Peyer's patch (tissue), 4 donors: ENCODE results near the gene GPT2. TPM values are rescaled to one million over a fixed set of nuclear protein-coding genes. Genes with fewer than 3 reads are reported as not detected.

Experiments
- DNase-seq, 3 donors: peaks; one replicate each; pipeline ENCODE4 v3.0.0-alpha.2; 2017 to 2019
- H3K27ac ChIP-seq, 4 donors: fragments of 200-600 bp; sonication (generic); one replicate each; pipeline ENCODE4 v1.5.1; 2016 to 2019
- H3K27me3 ChIP-seq, 2 donors: fragments of 200-600 bp; sonication (generic); one replicate each; pipeline ENCODE4 v1.5.1; 2019
- H3K36me3 ChIP-seq, 3 donors: fragments of 200-600 bp; sonication (generic); one replicate each; pipeline ENCODE4 v1.5.1; 2016 to 2019
- H3K4me1 ChIP-seq, 4 donors: fragments of 200-600 bp; sonication (generic); one replicate each; pipeline ENCODE4 v1.5.1; 2016 to 2019
- H3K4me3 ChIP-seq, 4 donors: fragments of 200-600 bp; sonication (generic); 1 replicate in 3 of 4; 2 replicates in 1 of 4; pipeline ENCODE4 v1.5.1; 2016 to 2019; ENCODE audit warnings: mild to moderate bottlenecking in 1 of 4
- H3K9me3 ChIP-seq, 4 donors: fragments of 200-600 bp; sonication (generic); one replicate each; pipeline ENCODE4 v1.5.1; 2016 to 2019; ENCODE audit warnings: mild to moderate bottlenecking in 1 of 4
- POLR2A ChIP-seq, 2 donors: fragments of 450-650 bp; IDR thresholded peaks; one replicate each; pipeline ENCODE4 v1.5.1; 2017; ENCODE audit warnings: antibody characterized with exemption in 2 of 2, mild to moderate bottlenecking in 2 of 2, moderate library complexity in 2 of 2
- total RNA-seq, 4 donors: library from RNA; depleted of rRNA; stranded (reverse); fragments of >200 nt; gene quantifications; one replicate each; pipeline ENCODE4 v1.1.0, GENCODE V29; 2016
- TF ChIP-seq, protein P1 (sequence below), 6 experiments: fragments of 450-650 bp in 4 of 6; fragments of 200-600 bp in 2 of 6; sonication (generic) in 1 of 6; IDR thresholded peaks; one replicate each; pipeline ENCODE4 v1.5.1; 2017 to 2019; ENCODE audit warnings: antibody characterized with exemption in 6 of 6, mild to moderate bottlenecking in 3 of 6, moderate library complexity in 1 of 6

The GPT2 gene
- total RNA-seq, 4 donors from 2014 or later: 9.6 to 23.1 (median 18.2) TPM

DNA sequence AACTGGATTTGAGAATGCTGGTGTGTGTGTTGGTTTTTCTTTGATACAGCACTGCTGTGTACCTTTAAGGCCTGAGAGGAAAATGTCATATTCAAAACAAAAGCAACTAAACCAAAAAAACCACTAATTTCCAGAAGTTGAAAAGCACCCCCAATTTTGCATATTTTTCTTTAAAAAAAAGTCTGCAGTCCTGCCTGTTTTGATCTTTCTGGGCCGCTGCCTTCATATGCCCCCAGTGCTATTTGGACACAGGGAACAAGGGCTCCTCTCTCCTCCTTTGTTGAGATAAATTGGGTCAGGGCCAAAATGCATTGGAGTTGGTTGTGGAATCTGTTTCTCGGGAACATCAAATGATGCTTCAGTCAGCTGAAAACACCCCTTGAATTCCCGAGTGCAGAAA lies 26.9 kb downstream of the GPT2 start:
- H3K9me3 ChIP-seq: peaks cover 0 to 4% (median 0%) of the 10 kb centered on the region in 4 donors
- no peaks in the 10 kb centered on the region for H3K36me3 ChIP-seq
- TF ChIP-seq, protein P1, sequence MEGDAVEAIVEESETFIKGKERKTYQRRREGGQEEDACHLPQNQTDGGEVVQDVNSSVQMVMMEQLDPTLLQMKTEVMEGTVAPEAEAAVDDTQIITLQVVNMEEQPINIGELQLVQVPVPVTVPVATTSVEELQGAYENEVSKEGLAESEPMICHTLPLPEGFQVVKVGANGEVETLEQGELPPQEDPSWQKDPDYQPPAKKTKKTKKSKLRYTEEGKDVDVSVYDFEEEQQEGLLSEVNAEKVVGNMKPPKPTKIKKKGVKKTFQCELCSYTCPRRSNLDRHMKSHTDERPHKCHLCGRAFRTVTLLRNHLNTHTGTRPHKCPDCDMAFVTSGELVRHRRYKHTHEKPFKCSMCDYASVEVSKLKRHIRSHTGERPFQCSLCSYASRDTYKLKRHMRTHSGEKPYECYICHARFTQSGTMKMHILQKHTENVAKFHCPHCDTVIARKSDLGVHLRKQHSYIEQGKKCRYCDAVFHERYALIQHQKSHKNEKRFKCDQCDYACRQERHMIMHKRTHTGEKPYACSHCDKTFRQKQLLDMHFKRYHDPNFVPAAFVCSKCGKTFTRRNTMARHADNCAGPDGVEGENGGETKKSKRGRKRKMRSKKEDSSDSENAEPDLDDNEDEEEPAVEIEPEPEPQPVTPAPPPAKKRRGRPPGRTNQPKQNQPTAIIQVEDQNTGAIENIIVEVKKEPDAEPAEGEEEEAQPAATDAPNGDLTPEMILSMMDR (IDR thresholded peaks at IDR 0.05): no peak
- no peak for TF ChIP-seq POLR2A (IDR thresholded peaks at IDR 0.05)
- no peaks in the 10 kb centered on the region for H3K4me1 ChIP-seq
- H3K27ac ChIP-seq: peak overlapping the region in 1 of 4 donors; percentile 60
- H3K4me3 ChIP-seq: no peak overlapping the region
- no peaks in the 10 kb centered on the region for H3K27me3 ChIP-seq
- peak in 1 of 3 donors; percentile 47 for DNase-seq

DNA sequence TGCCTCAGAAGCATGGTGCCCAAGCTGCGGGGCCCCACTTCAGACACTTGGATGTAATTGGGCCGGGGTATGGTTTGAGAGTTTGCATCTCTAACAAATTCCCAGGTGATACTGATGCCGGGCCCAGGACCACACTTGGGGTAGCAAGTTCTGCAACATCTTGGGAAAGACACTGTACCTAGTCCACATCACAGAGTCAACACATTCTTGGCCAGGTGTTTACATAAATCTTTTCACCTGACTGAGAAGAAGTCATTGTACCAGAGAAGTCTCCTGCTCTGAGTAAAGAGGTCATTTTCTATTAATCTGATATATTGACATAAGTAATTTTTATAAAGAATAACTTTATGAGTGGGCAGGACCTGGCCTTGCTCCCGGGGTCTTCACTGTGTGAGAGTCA lies 27.5 kb downstream of the GPT2 start:
- no peaks in the 10 kb centered on the region for H3K36me3 ChIP-seq
- peaks cover 0 to 4% (median 0%) of the 10 kb centered on the region in 4 donors for H3K9me3 ChIP-seq
- no peak overlapping the region for H3K4me3 ChIP-seq
- H3K27me3 ChIP-seq: no peaks in the 10 kb centered on the region
- no peak for TF ChIP-seq POLR2A (IDR thresholded peaks at IDR 0.05)
- TF ChIP-seq, protein P1 (IDR thresholded peaks at IDR 0.05): no peak
- H3K4me1 ChIP-seq: no peaks in the 10 kb centered on the region
- DNase-seq: no peak
- peak overlapping the region in 1 of 4 donors; percentile 14 for H3K27ac ChIP-seq

DNA sequence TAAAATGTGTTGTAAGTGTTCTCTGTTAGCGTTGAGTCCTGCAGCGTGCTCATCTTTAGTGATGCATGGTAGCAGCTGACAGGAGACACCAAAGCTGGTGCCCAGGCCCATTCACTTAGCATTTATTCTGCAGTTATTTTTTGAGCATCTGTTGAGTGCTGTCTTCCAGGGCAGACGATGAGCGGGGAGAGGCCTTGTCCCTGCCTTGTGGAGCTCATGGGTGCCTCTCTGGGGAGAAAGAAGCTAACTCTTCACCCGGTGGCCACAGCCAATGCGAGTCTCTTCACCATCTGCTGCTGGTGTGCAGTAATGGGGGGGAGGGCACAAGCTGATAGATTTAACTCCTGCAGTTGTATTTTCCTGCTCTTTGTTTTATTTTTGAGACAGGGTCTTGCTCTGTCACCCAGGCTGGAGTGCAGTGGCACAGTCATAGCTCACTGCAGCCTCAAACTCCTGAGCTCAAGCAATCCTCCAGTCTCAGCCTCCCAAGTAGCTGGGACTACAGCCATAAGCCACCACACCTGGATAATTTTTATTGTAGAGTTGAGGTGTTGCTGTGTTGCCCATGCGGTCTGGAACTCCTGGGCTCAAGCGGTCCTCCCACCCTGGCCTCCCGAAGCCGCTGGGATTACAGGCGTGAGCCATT lies 30.5 kb downstream of the GPT2 start:
- no peak for DNase-seq
- Histone ChIP-seq H3K27me3 (no peaks in the 10 kb centered on the region), H3K9me3 (peaks cover 0 to 4% (median 0%) of the 10 kb centered on the region in 4 donors), H3K4me1 (peaks cover 0 to 3% (median 0%) of the 10 kb centered on the region in 4 donors), H3K36me3 (no peaks in the 10 kb centered on the region), H3K4me3 (no peak overlapping the region), H3K27ac (no peak overlapping the region)
- TF ChIP-seq, protein P1 (IDR thresholded peaks at IDR 0.05): no peak
- TF ChIP-seq POLR2A (IDR thresholded peaks at IDR 0.05): no peak

DNA sequence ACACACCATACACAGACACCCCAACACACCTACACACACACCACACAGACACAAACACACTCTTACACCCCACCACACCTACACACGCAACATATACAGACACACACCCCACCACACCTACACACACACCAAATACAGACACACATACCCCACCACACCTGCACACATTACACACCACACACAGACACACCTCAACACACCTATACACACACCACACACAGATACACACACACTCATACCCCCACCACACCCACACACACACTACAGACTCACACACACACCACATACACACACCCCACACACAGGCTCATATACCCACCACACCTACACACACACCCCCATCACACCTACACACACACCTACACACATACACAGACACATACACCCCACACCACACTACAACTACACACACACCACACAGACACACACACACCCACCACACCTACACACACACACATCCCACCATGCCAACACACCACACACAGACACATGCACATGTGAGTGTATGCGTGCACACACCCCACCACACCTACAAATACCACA lies 31.4 kb downstream of the GPT2 start:
- Histone ChIP-seq H3K27ac (no peak overlapping the region), H3K4me3 (no peak overlapping the region), H3K27me3 (no peaks in the 10 kb centered on the region), H3K9me3 (no peaks in the 10 kb centered on the region), H3K4me1 (peaks cover 0 to 3% (median 0%) of the 10 kb centered on the region in 4 donors), H3K36me3 (no peaks in the 10 kb centered on the region)
- no peak for TF ChIP-seq POLR2A (IDR thresholded peaks at IDR 0.05)
- TF ChIP-seq, protein P1 (IDR thresholded peaks at IDR 0.05): no peak
- DNase-seq: no peak

DNA sequence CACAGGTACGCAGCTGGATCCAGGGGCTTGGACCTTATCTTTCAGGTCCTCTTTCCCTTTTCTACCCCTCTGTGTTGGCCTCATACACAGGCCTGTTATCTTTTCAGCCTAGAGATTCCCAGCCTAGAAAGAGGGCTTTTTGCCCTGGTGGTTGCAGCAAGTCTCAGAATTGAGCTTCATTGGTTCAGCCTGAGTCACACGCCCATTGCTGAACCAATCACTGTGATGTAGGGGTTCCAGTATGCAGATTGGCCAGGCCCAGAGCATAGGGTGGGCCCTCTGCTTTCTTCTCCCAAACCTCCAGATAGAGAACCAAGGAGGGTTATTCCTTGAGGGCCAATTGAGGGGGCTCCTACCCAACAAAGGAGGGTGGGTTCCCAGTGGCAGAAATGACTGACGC lies 32.8 kb downstream of the GPT2 start:
- Histone ChIP-seq H3K27ac (peak overlapping the region in 1 of 4 donors; percentile 46), H3K9me3 (no peaks in the 10 kb centered on the region), H3K4me3 (no peak overlapping the region), H3K36me3 (no peaks in the 10 kb centered on the region), H3K4me1 (peaks cover 0 to 3% (median 0%) of the 10 kb centered on the region in 4 donors), H3K27me3 (no peaks in the 10 kb centered on the region)
- DNase-seq: no peak
- TF ChIP-seq, protein P1 (IDR thresholded peaks at IDR 0.05): no peak
- TF ChIP-seq POLR2A (IDR thresholded peaks at IDR 0.05): no peak
